Parathyroid adenoma (tissue), 2 donors: ENCODE results near the gene LAX1.

Experiments
- H2AFZ ChIP-seq: fragments of 300-600 bp; sonication (generic); one replicate; pipeline ENCODE4 v1.7.0; 2017; ENCODE audit warnings: antibody characterized with exemption, mild to moderate bottlenecking
- H3K27ac ChIP-seq: fragments of 300-600 bp; sonication (generic); one replicate; pipeline ENCODE4 v1.7.0; 2017
- H3K27me3 ChIP-seq: fragments of 300-600 bp; sonication (generic); one replicate; pipeline ENCODE4 v1.7.0; 2017; ENCODE audit warnings: low read length; ENCODE audit not compliant: control insufficient read depth, insufficient read depth
- H3K36me3 ChIP-seq: fragments of 300-600 bp; sonication (generic); one replicate; pipeline ENCODE4 v1.7.0; 2017; ENCODE audit warnings: low read length; ENCODE audit not compliant: control insufficient read depth, insufficient read depth
- H3K4me1 ChIP-seq: fragments of 300-600 bp; sonication (generic); one replicate; pipeline ENCODE4 v1.7.0; 2017; ENCODE audit warnings: control low read depth
- H3K4me2 ChIP-seq: fragments of 300-600 bp; sonication (generic); one replicate; pipeline ENCODE4 v1.7.0; 2017; ENCODE audit warnings: low read length
- H3K4me3 ChIP-seq: fragments of 300-600 bp; sonication (generic); one replicate; pipeline ENCODE4 v1.7.0; 2017; ENCODE audit warnings: low read depth, low read length
- H3K79me2 ChIP-seq: fragments of 300-600 bp; sonication (generic); one replicate; pipeline ENCODE4 v1.7.0; 2017; ENCODE audit warnings: control low read depth
- H3K9ac ChIP-seq: fragments of 300-600 bp; sonication (generic); one replicate; pipeline ENCODE4 v1.7.0; 2017; ENCODE audit warnings: mild to moderate bottlenecking
- H3K9me3 ChIP-seq: fragments of 300-600 bp; sonication (generic); one replicate; pipeline ENCODE4 v1.7.0; 2017; ENCODE audit warnings: low read length; ENCODE audit not compliant: control insufficient read depth
- CTCF ChIP-seq: fragments of 300-600 bp; sonication (generic); IDR thresholded peaks from one replicate; pipeline ENCODE4 v1.7.0; 2017; ENCODE audit warnings: antibody characterized with exemption, mild to moderate bottlenecking
- donor health status: primary hyperparathyroidism.

The LAX1 gene

GRCh38 chr1:203733009-203733863 lies 31.7 kb upstream of the LAX1 start:
- TF ChIP-seq CTCF = no peak
- no peaks in the 10 kb centered on the region for H3K36me3 ChIP-seq
- H3K4me1 ChIP-seq = no peaks in the 10 kb centered on the region
- no peak overlapping the region for H3K27ac ChIP-seq
- no peak overlapping the region for H2AFZ ChIP-seq
- H3K4me2 ChIP-seq = no peak overlapping the region
- H3K4me3 ChIP-seq = no peak overlapping the region
- H3K9me3 ChIP-seq = no peaks in the 10 kb centered on the region
- H3K79me2 ChIP-seq = no peaks in the 10 kb centered on the region
- no peak overlapping the region for H3K9ac ChIP-seq
- H3K27me3 ChIP-seq = no peaks in the 10 kb centered on the region

GRCh38 chr1:203742436-203742835 lies 22.5 kb upstream of the LAX1 start:
- no peaks in the 10 kb centered on the region for H3K9me3 ChIP-seq
- H2AFZ ChIP-seq = no peak overlapping the region
- TF ChIP-seq CTCF = no peak
- no peaks in the 10 kb centered on the region for H3K27me3 ChIP-seq
- no peaks in the 10 kb centered on the region for H3K4me1 ChIP-seq
- no peak overlapping the region for H3K4me2 ChIP-seq
- H3K4me3 ChIP-seq = no peak overlapping the region
- no peak overlapping the region for H3K27ac ChIP-seq
- H3K36me3 ChIP-seq = no peaks in the 10 kb centered on the region
- no peak overlapping the region for H3K9ac ChIP-seq
- H3K79me2 ChIP-seq = no peaks in the 10 kb centered on the region

- no peak overlapping the region for H3K9ac ChIP-seq
- H3K4me2 ChIP-seq = no peak overlapping the region
- no peaks in the 10 kb centered on the region for H3K36me3 ChIP-seq
- TF ChIP-seq CTCF = no peak
- H3K4me3 ChIP-seq = no peak overlapping the region
- no peak overlapping the region for H2AFZ ChIP-seq
- no peak overlapping the region for H3K27ac ChIP-seq
- no peaks in the 10 kb centered on the region for H3K27me3 ChIP-seq
- H3K9me3 ChIP-seq = no peaks in the 10 kb centered on the region
- H3K79me2 ChIP-seq = no peaks in the 10 kb centered on the region
- H3K4me1 ChIP-seq = no peaks in the 10 kb centered on the region
Observed at GRCh38 chr1:203743091-203743571, 21.9 kb upstream of the LAX1 start.

- TF ChIP-seq CTCF = no peak
- no peaks in the 10 kb centered on the region for H3K4me1 ChIP-seq
- no peak overlapping the region for H3K4me3 ChIP-seq
- H3K36me3 ChIP-seq = no peaks in the 10 kb centered on the region
- no peak overlapping the region for H2AFZ ChIP-seq
- no peak overlapping the region for H3K4me2 ChIP-seq
- no peak overlapping the region for H3K27ac ChIP-seq
- no peaks in the 10 kb centered on the region for H3K9me3 ChIP-seq
- H3K27me3 ChIP-seq = no peaks in the 10 kb centered on the region
- H3K79me2 ChIP-seq = no peaks in the 10 kb centered on the region
- H3K9ac ChIP-seq = no peak overlapping the region
Observed at GRCh38 chr1:203744075-203744972, 20.7 kb upstream of the LAX1 start.
